Left renal pelvis (tissue), 4 donors: ENCODE results near the gene SVOP. TPM values are rescaled to one million over a fixed set of nuclear protein-coding genes. Genes with fewer than 3 reads are reported as not detected.
"Not testable (repeated sequence)": the region's sequence is repeated elsewhere in the genome, so short reads cannot be mapped to it uniquely, and the experiment has no call there.

Source experiments
- DNase-seq, 4 donors: peaks; one replicate each; pipeline ENCODE4 v3.0.0-alpha.2; 2013; ENCODE audit warnings: low read depth in 4 of 4, low spot score in 3 of 4
- polyA plus RNA-seq, 4 donors: library from polyadenylated mRNA; unstranded; fragments of 120-200 nt; gene quantifications; one replicate each; pipeline ENCODE4 v1.2.1, GENCODE V29; 2013; ENCODE audit not compliant: insufficient read length in 4 of 4

SVOP gene
- polyA plus RNA-seq, 4 donors = 0.06 to 0.19 (median 0.14) TPM

DNA sequence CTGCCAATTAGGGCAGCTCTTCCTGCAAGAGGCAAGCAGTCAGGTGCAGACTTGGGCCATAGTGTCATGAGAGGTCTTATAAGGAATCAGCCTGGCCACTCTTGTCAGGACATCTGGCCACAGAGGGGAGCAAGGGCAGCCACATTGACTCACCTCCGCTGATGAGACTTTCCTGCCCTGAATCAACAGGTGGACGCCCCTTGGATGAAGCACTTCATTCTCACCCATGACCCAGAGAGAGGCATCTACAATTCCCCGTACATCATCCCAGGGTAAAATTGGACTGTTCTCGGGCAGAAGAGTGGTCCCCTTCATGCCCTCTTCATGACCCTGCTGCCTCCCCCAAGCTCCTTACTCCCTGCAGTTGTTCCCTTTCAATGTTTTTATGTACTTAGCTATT, 124.1 kb downstream of the SVOP start:
- no peak for DNase-seq

DNA sequence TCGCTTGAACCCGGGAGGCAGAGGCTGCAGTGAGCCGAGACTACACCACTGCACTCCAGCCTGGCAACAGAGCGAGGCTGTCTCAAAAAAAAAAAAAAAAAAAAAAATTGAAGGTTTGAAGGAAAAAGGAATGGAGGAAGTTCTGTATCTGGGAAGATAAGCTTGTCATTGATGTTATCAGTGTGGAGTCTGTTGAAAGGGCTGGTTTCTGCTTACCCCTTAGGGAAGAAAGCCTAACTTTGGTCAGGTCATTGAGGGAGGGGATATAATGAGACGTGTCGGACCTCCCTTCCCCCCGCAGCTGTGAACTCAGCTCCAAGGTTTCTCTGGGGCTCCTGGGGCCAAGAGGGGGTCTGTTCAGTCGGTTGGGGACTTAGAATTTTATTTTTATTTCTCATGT, 124.5 kb downstream of the SVOP start:
- DNase-seq = no peak

DNA sequence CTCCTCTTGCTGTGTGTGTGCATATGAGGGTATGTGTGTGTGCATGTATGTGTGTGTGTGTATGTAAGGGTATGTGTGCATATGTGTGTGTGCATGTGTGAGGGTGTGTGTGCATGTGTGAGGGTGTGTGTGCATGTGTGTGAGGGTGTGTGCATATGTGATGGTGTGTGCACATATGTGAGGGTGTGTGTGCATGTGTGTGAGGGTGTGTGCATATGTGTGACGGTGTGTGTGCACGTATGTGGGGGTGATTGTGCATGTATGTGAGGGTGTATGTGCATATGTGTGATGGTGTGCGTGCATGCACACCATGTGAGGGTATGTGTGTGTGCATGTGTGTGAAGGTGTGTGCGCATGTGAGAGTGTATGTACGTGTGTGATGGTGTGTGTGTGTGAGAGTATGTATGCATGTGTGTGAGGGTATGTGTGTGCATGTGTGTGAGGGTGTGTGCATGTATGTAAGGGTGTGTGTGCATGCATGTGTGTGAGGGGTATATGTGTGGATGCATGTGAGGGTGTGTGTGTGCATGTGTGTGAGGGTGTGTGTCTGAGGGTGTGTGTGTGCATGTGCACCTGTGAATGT, 125.6 kb downstream of the SVOP start:
- no peak for DNase-seq

DNA sequence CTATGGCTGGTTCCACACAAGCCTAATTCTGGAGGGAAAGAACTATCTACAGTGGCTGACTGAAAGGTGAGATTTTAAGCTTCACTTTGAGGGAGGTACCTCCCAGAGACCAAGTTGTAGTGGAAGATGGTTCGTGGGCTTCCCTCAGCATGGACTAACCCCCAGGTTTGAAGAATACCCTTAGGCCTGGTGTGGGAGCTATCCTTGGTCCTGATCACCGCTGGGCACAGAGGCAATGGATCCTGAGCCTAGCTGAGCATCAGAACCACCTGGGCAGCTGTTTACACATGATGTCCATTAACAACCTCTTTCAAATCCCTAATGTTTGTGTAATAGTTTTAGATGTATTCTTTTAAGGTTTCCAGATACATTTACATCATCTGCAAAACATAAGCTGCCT, 130.7 kb downstream of the SVOP start:
- no peak for DNase-seq

DNA sequence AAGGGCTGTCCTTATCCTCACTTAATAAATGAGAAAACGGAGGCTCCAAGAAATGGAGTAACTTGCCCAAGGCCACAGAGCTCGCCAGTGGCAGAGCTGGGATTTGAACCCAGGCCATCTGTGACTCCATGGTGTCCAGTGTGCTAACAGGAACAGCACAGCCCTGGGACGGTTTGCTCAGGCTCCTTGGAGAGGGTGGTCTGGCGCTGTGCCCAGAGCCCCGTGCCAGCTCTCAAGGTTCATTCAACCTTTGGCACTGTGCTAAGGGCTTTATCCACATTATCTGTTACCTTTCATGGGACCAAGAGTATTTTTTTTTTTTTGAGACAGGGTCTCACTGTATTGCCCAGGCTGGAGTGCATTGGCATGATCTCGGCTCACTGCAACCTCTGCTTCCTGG, 132.8 kb downstream of the SVOP start:
- no peak for DNase-seq

DNA sequence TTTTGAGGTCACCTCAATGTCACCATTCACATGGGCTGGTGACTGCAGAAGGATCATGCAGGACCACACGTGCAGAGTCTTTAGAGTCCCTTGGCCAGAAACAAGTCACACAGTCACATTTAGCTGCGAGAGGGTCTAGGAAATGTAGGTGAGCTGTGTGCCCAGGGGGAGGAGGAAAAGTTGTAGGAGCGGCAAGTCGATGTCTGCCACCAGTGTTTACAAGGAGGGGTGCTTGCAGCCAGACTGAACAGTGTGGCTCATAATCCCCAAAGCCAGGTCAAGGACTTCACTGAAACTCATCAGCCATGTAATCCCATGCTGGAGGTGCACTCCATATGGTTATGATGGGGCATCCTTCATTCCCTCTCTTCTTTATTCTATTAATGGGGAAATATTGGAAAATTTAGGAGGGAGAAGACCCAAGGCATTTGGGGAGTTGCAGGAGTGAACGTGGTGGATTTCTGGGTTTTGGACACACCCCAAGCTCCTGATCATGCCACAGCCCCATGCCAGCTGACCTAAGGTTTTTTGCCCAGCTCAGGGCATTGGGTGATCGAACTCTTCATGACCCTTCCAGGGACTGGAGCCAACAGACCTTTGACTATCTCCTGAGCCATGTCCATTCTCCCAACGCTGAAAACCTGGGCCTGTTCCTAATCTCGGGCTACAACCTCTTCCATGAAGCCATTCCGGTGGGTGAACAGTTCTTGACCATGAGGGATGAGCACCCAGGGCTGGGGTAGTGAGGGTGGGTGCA, 133.8 kb downstream of the SVOP start:
- DNase-seq = no peak

DNA sequence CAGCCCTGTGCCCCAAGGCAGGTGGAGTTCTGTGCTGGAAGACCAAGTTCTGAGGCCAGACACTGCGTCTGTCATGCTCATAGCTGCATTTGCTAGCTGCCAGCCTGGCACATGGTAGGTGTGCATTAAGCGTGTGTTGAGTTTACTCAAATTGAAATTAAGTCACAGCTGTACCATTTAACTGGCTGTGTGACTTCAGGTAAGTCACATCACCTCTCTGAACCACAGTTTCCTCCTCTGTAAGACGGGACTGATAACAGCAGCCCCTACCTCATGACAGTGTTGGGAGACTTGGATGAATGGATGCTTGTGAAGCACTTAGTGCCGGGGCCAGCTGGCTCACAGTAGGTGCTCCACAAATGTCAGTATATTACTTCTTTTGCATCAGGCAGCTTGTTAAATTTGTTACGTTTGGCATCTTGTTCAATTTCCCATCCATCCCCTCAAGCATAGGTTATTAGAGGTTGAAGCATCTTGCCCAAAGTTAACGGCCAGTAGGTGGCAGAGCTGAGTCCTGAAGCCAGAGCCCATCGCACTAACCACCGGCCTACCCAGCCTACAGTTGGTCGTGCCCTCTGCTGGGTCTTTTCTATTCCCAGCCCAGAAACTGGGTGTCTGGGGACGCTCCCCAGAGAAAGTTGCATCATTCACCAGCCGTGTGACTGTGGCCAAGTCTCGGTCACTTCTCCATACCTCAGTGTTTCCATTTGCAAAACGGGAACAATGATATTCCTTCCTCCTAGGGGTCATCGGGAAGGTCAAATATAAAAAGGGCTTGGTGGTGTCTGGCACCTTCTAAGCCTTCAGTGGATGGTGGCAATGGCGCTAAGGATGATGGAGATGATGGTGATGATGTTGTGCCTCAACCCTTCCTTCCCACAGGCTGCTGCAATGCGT, 136.5 kb downstream of the SVOP start:
- no peak for DNase-seq

DNA sequence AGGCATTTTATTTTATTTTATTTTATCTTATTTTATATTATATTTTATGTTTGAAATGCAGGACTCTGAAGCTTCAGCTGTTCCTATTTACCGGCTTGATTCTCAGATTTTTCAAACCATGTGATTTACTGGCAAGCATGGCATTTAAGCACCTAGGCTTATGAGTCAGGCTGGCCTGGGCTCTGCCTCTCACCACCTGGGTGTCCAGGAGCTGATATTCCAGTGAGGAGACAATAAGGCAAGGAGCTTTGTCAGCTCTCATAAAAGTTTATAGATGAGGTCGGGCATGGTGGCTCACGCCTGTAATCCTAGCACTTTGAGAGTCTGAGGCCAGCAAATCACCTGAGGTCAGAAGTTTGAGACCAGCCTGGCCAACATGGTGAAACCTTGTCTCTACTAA, 138.9 kb downstream of the SVOP start:
- no peak for DNase-seq

DNA sequence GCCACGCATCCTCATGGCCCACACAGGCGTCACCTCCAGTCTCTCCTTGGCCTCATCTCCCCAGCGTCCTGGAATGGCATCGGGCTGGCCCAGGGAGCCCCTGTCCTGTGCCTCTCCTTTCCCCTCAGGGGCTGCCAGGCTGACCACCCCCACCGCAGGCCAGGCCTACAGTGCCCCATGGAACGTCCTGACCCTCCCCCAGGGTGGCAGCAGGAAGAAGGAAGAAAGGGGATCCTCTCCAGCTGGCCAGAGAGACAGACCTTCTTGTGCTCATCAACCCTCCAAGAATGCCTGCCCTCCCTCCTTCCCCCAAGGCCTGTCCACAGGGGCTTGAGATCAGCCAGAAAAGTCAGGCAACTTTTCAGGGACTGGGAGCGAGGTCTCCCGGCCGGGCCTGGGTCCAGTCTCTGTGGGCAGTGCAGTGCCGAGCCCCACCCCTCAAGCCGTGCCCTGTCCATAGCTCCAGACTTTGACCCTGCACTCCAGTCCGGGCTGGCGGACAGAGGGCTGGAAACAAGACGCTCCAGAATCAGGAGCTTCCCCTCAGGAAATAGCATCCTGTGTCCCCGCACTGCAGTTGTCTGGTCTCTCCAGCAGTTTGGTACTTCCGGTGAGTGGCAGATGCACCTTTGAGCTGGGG, 141.1 kb downstream of the SVOP start, which contains the start of gene DAO:
TSS of gene DAO (plus strand) at position 478 of the 640 bp plus-strand sequence. CDS start 4,915 bp downstream, outside the sequence.
- DNase-seq = no peak

DNA sequence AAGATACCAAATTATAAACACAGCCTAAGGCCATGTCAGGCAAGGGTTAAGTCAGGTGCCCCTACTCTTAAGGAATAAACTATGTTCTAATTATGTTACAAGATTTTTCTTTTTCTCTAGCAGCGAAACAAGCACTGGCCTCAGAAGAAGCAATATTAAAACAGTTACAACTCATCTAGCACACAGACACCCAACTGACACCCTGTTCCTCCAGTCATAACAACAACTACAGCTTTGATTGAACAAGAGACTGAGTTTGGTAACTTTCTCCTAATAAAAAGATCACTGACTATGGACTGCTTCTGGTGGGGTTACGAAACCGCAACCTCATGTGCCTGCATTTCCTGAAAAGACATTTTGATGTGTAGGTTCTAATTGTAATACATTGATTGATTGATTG, 144.3 kb downstream of the SVOP start:
- no peak for DNase-seq

DNA sequence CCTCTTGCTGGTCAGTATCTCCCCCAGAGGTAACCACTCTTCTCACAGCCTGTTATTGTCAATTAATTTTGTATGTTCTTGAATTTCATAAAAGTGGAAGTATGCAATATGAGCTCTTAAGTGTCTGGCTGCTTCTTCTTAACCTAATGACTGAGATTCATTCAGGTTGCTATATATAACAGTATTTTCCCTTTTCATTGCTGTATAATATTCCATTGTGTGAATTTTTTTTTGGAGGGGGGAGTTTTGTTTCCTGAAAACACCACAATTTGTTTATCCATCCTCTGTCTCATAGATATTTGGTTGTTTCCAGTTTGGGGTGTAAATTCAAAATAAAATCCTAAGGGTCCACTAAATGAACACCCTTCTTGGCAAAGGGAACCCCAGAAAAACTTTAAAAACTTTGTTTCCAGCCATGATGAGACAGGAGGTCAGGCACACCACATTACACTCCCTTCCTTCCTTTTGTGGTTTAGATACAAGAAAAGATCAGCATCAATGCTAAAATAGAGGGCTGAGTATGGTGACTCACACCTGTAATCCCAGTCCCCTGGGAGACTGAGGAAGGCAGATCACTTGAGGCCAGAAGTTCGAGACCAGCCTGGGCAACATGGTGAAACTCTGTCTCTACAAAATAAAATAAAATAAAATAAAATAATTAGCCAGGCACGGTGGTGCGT, 145.0 kb downstream of the SVOP start:
- no peak for DNase-seq

DNA sequence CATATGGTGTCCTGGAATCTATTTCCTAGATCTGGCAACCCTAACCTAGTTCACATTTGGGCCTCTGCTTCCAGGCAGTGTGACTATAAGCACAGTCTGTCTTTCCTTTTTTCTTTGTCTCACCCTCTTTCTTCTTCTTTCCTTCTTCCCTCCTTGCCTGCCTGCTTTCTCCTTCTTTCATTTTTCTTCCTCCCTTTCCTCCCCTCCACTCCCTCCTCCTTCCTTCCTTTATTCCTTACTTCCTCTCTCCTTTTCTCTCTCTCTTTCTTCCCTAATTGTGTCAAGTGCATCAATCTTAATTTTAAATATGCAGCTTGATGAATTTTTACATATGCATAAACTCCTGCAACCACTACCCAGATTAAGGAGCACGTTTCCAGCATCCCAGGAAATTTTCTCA, 145.6 kb downstream of the SVOP start:
- DNase-seq = no peak

DNA sequence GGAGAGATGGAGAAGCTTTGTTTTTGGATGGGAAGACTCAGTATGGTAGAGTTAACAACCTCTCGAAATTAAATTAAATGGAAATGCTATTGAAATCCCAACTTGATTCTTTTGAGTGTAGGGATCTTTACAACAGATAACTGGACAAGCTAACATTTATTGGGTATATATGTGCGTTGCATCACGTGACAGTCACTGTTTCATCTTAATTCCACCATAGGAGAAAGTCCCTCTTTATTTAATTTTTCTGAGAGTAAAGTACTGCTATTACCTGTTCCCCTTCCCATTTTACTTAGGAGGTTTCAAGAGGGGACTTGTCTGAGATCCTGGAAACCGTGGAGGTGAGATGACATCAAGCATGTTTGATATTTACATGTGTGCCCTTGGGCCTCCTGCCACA, 152.1 kb downstream of the SVOP start:
- no peak for DNase-seq

DNA sequence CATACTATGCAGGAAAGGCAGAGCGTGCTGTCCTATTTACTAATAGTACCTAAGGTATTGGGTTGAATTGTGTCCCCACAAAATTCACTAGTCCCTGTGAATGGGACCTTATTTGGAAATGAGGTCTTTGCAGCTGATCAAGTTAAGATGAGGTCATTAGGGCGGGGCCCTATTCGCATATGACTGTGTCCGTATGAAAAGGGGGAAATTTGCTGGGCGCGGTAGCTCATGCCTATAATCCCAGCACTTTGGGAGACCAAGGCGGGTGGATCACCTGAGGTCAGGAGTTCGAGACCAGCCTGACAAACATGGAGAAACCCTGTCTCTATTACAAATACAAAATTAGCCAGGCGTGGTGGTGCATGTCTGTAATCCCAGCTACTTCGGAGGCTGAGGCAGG, 154.8 kb downstream of the SVOP start:
- not testable (repeated sequence) for DNase-seq

DNA sequence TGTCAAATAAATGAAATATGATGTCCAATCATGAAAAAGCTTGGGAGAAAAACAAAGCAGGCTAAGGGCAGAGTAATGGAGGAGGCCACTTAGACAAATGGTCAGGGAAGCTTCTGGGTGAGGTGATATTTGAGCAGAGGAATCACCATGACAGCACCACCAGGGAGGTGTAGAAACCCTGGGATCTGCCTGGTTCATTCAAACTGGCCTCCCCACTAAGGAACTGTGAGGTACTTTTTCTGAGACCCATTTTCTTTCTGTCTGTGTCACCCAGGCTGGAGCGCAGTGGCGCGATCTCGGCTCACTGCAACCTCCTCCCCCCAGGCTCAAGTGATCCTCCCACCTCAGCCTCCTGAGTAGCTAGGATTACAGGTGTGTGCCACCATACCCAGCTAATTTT, 155.7 kb downstream of the SVOP start:
- DNase-seq = no peak

DNA sequence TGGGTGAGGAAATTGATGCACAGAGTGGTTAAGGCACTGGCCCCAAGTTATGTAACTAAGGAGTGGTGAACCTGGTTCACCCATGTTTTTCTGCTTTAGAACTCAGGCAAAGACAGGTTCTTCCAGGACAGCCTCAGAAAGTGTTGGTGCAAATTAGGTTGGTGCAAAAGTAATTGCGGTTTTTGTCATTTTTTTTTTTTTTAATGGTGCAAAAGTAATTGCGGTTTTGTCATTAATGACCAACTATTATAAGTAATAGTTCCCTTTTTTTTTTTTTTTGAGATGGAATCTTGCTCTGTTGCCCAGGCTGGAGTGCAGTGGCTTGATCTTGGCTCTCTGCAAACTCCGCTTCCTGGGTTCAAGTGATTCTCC, 158.3 kb downstream of the SVOP start:
- no peak for DNase-seq

DNA sequence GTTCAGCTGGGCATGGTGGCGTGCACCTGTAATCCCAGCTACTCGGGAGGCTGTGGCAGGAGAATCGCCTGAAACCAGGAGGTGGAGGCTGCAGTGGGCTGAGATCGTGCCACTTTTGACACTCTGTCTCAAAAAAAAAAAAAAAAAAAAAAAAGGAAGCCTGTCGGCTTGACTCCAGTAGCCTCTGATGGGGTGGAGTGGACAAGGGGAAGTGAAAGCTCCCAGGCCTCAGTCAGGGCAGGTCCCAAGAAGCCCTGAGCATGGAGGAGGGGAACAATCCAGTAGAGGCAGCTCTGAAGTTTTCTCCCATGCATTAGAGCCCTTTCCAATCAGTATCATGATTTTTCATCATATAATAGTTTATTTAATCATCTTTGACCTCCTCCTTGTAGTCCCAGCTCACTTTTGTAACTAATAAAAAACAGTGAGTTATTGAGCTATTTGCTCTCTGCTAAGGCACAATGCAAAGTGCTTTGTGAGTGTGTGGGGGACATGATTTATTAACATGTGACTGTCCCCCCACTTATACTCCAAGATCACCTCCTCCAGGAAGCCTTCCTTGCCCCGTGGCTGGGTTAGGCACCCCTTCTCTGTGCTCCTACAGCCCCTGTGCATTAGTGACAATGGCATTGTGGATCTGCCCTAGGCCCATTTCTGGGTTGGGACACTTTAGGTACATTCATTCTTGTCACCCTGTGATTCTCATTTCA, 158.8 kb downstream of the SVOP start:
- no peak for DNase-seq

DNA sequence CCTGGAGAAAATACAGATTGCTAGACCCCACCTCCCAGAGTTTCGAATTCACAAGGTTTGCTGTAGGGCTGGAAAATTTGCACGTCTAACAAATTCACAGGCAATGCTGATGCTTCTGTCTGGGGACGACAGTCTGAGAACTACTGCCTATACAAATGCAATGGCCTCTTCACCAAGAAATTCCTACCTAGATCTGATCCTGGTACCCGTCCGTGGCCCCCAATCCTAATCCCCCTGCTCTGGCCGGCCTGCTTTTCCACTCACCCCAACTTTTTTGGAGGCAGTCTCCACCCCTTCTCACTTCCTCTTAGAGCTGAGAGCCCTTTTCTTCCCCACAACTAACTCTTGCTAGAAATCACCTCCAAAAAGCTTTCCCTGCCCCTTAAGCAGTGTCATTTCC, 160.4 kb downstream of the SVOP start:
- DNase-seq = no peak

DNA sequence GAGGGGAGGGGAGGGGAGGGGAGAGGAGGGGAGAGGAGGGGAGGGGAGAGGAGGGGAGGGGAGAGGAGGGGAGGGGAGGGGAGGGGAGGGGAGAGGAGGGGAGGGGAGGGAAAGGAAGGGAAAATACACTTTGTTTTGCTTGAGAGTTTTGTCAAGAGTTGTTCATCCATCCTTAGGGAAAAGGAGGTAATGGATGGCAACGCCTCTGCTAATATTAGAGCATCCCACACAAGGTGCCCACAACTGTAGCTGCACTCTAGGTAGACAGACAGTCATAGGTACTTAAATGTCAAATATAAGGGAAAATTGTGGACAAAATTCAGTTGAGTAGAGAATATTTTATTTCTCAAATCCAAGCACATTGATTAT, 161.0 kb downstream of the SVOP start:
- no peak for DNase-seq
